ENCODE measurements around the gene POU5F1.
"Not testable (repeated sequence)": the region's sequence is repeated elsewhere in the genome, so short reads cannot be mapped to it uniquely, and the experiment has no call there.

GRCh38 chr6:31185695-31186051 lies 15.2 kb upstream of the POU5F1 start:
- not testable (repeated sequence) for TF ChIP-seq CTCF, POLR2A (IDR thresholded peaks at IDR 0.05)

All from adrenal gland (tissue), 5 donors.